ENCODE measurements around the gene MYD88.

DNA sequence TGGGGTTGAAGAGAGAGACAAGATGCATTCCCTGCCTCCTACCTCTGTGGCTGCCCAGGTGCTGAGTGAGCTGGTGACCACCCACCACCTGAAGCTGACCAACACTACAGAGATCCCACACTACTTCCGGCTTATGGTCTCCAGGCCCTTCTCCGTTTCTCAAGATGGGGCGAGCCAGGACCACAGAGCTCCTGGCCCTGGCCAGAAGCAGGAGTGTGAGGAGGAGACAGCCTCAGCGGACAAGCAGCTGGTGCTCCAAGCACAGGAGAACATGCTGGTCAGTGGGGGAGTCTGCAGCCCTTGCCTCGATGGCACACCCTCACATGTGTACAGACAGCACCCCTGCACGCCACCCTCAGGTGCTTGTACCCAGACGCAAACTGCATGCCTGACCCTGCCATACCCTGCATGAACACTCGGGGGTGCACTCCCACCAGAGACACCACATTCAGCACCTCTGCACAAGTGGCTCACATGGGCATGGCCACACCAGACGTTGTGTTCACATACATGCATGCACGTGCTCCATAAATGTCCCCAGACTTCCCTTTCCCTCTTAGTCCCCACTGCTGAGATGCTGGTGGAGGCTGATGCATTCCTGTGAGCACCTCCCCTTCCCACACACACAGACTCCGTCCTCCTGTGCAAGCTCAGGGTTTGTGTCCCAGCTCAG, 20.6 kb upstream of the MYD88 start:
- TF ChIP-seq, protein P1, sequence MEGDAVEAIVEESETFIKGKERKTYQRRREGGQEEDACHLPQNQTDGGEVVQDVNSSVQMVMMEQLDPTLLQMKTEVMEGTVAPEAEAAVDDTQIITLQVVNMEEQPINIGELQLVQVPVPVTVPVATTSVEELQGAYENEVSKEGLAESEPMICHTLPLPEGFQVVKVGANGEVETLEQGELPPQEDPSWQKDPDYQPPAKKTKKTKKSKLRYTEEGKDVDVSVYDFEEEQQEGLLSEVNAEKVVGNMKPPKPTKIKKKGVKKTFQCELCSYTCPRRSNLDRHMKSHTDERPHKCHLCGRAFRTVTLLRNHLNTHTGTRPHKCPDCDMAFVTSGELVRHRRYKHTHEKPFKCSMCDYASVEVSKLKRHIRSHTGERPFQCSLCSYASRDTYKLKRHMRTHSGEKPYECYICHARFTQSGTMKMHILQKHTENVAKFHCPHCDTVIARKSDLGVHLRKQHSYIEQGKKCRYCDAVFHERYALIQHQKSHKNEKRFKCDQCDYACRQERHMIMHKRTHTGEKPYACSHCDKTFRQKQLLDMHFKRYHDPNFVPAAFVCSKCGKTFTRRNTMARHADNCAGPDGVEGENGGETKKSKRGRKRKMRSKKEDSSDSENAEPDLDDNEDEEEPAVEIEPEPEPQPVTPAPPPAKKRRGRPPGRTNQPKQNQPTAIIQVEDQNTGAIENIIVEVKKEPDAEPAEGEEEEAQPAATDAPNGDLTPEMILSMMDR (IDR thresholded peaks at IDR 0.05; ENCODE audit: insufficient read depth, low read length, poor library complexity, severe bottlenecking), result peak; percentile 80
- no peak for TF ChIP-seq EZH2phosphoT487 (conservative IDR thresholded peaks at IDR 0.05; ENCODE audit: low read length)
